ENCODE results near the gene LPA. TPM values are rescaled to one million over a fixed set of nuclear protein-coding genes. Genes with fewer than 3 reads are reported as not detected.

LPA gene
- total RNA-seq, 4 donors from 2014 or later, result not detected

DNA sequence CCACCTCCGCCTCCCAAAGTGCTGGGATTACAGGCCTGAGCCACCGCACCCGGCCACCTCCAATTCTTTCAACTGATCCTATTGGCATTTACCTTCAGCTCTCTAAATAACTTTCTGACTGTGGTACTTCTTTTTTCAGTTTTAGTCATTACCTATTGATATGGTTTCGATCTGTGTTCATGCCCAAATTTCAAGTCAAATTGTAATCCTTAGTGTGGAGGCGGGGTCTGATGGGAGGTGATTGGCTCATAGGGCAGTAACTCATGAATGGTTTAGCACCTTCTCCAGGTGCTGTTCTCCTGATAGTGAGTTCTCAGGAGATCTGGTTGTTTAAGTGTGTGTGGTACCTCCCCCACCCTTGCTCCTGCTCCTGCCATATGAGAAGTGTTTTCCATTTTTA is 140.9 kb downstream of the LPA start:
- no peak for DNase-seq (ENCODE audit: low spot score in 2 of 2)
- H3K27ac ChIP-seq, result no peak overlapping the region
- no peaks in the 10 kb centered on the region for H3K36me3 ChIP-seq
- no peaks in the 10 kb centered on the region for H3K9me3 ChIP-seq
- no peak overlapping the region for H3K4me3 ChIP-seq
- 97% methylated on average over 5 of the region's 5 CpGs for WGBS
- H3K4me1 ChIP-seq, result peaks cover 11% of the 10 kb centered on the region
- H3K27me3 ChIP-seq, result no peaks in the 10 kb centered on the region
- no peak for TF ChIP-seq POLR2AphosphoS5 (IDR thresholded peaks at IDR 0.05)
- TF ChIP-seq, protein P1, sequence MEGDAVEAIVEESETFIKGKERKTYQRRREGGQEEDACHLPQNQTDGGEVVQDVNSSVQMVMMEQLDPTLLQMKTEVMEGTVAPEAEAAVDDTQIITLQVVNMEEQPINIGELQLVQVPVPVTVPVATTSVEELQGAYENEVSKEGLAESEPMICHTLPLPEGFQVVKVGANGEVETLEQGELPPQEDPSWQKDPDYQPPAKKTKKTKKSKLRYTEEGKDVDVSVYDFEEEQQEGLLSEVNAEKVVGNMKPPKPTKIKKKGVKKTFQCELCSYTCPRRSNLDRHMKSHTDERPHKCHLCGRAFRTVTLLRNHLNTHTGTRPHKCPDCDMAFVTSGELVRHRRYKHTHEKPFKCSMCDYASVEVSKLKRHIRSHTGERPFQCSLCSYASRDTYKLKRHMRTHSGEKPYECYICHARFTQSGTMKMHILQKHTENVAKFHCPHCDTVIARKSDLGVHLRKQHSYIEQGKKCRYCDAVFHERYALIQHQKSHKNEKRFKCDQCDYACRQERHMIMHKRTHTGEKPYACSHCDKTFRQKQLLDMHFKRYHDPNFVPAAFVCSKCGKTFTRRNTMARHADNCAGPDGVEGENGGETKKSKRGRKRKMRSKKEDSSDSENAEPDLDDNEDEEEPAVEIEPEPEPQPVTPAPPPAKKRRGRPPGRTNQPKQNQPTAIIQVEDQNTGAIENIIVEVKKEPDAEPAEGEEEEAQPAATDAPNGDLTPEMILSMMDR (IDR thresholded peaks at IDR 0.05), result no peak
- TF ChIP-seq EP300 (IDR thresholded peaks at IDR 0.05), result no peak
- no peak for TF ChIP-seq POLR2A (IDR thresholded peaks at IDR 0.05)

- Histone ChIP-seq H3K4me3 (peak overlapping the region; percentile 95), H3K27me3 (no peaks in the 10 kb centered on the region), H3K4me1 (peaks cover 11% of the 10 kb centered on the region), H3K27ac (peak overlapping the region; percentile 79), H3K36me3 (no peaks in the 10 kb centered on the region), H3K9me3 (no peaks in the 10 kb centered on the region)
- TF ChIP-seq, protein P1 (IDR thresholded peaks at IDR 0.05), result peak in 1 of 2 donors; percentile 0
- TF ChIP-seq EP300 (IDR thresholded peaks at IDR 0.05) (no peak), POLR2AphosphoS5 (IDR thresholded peaks at IDR 0.05) (peak in 1 of 3 donors; percentile 5), POLR2A (IDR thresholded peaks at IDR 0.05) (no peak)
- WGBS, result under 1% methylated on average over 24 of the region's 73 CpGs
- peak; percentile 85 to 91 for DNase-seq (ENCODE audit: low spot score in 2 of 2)
Measured at GRCh38 chr6:160520043-160520904, 143.8 kb downstream of the LPA start.

- Histone ChIP-seq H3K4me1 (peaks cover 11% of the 10 kb centered on the region), H3K36me3 (no peaks in the 10 kb centered on the region), H3K9me3 (no peaks in the 10 kb centered on the region), H3K4me3 (peak overlapping the region; percentile 95), H3K27ac (peak overlapping the region; percentile 79), H3K27me3 (no peaks in the 10 kb centered on the region)
- no peak for DNase-seq (ENCODE audit: low spot score in 2 of 2)
- WGBS, result 18% methylated on average over 8 of the region's 8 CpGs
- TF ChIP-seq POLR2AphosphoS5 (IDR thresholded peaks at IDR 0.05) (no peak), POLR2A (IDR thresholded peaks at IDR 0.05) (no peak)
- TF ChIP-seq, protein P1 (IDR thresholded peaks at IDR 0.05), result peak; percentile 87 to 89
Measured at GRCh38 chr6:160519603-160520042, 144.5 kb downstream of the LPA start.

DNA sequence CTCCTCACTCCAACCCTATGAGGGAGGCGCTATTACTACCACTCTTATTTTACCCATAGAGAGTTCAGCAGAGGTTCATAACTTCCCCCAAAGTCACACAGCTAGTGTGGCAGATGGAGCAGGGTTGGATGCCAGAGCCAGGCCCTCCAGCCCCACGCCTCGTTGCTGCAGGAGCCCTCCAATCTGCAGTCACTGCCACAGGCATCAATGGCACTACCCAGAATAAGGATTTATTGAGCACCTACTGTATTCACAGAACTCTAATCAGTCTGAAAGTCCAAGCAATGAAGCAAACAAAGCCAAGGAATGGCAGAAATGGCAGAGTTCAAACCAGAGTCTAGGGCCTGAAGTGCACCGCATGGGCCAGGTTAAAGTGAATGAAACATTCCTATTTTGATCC is 144.9 kb downstream of the LPA start:
- Histone ChIP-seq H3K36me3 (no peaks in the 10 kb centered on the region), H3K27ac (no peak overlapping the region), H3K4me1 (peaks cover 11% of the 10 kb centered on the region), H3K4me3 (no peak overlapping the region), H3K9me3 (no peaks in the 10 kb centered on the region), H3K27me3 (no peaks in the 10 kb centered on the region)
- 64% methylated on average over 4 of the region's 4 CpGs for WGBS
- no peak for DNase-seq (ENCODE audit: low spot score in 2 of 2)
- TF ChIP-seq POLR2AphosphoS5 (IDR thresholded peaks at IDR 0.05) (no peak), POLR2A (IDR thresholded peaks at IDR 0.05) (no peak), EP300 (IDR thresholded peaks at IDR 0.05) (no peak)
- TF ChIP-seq, protein P1 (IDR thresholded peaks at IDR 0.05), result no peak

- TF ChIP-seq EP300 (IDR thresholded peaks at IDR 0.05), result no peak
- TF ChIP-seq POLR2AphosphoS5 (IDR thresholded peaks at IDR 0.05), result no peak
- TF ChIP-seq, protein P1 (IDR thresholded peaks at IDR 0.05), result no peak
- TF ChIP-seq POLR2A (IDR thresholded peaks at IDR 0.05), result no peak
- 81% methylated on average over 3 of the region's 3 CpGs for WGBS
Measured at GRCh38 chr6:160513836-160514235, 150.2 kb downstream of the LPA start.

More at GRCh38 chr6:160513836-160514235, 150.2 kb downstream of the LPA start:
- Histone ChIP-seq H3K9me3 (no peaks in the 10 kb centered on the region), H3K4me1 (no peaks in the 10 kb centered on the region), H3K4me3 (no peak overlapping the region), H3K27ac (no peak overlapping the region), H3K36me3 (no peaks in the 10 kb centered on the region), H3K27me3 (no peaks in the 10 kb centered on the region)
- DNase-seq (ENCODE audit: low spot score in 2 of 2), result no peak

All from suprapubic skin (tissue), 4 donors.